ENCODE data around the gene DEPDC7.
A peak's percentile ranks its signal among the peaks of the same experiment; 100 is the strongest.

Gene DEPDC7

GRCh38 chr11:33060271-33060670, 44.6 kb downstream of the DEPDC7 start:
- DNase-seq (ENCODE audit: low read depth, low spot score): no peak

GRCh38 chr11:33062137-33062536, 46.5 kb downstream of the DEPDC7 start:
- DNase-seq (ENCODE audit: low read depth, low spot score): no peak

- no peak for DNase-seq (ENCODE audit: low read depth, low spot score)
Observed at GRCh38 chr11:33063326-33063881, 47.7 kb downstream of the DEPDC7 start.

- DNase-seq (ENCODE audit: low read depth, low spot score): no peak
Observed at GRCh38 chr11:33064033-33064825, 48.6 kb downstream of the DEPDC7 start.

- DNase-seq (ENCODE audit: low read depth, low spot score): no peak
Observed at GRCh38 chr11:33064866-33065265, 49.2 kb downstream of the DEPDC7 start.

- peak; percentile 93 for DNase-seq (ENCODE audit: low read depth, low spot score)
Observed at GRCh38 chr11:33065445-33066178, 49.9 kb downstream of the DEPDC7 start.

GRCh38 chr11:33067294-33067693, 51.6 kb downstream of the DEPDC7 start:
- DNase-seq (ENCODE audit: low read depth, low spot score): no peak

GRCh38 chr11:33068611-33069340, 53.1 kb downstream of the DEPDC7 start:
- no peak for DNase-seq (ENCODE audit: low read depth, low spot score)

GRCh38 chr11:33072465-33072864, 56.8 kb downstream of the DEPDC7 start:
- DNase-seq (ENCODE audit: low read depth, low spot score): no peak

All from ELF-1 (cell line).